ENCODE measurements around the gene PKLR.

Gene PKLR

GRCh38 chr1:155254714-155255242 lies 46.5 kb downstream of the PKLR start:
- DNase-seq: peak; percentile 49
- H3K36me3 ChIP-seq: peaks cover 58% of the 10 kb centered on the region
- no peaks in the 10 kb centered on the region for H3K9me3 ChIP-seq (ENCODE audit: severe bottlenecking)
- TF ChIP-seq CTCF (IDR thresholded peaks at IDR 0.05; ENCODE audit: low read depth, low read length): no peak
- peak overlapping the region; percentile 92 for H3K27ac ChIP-seq
- peak overlapping the region; percentile 75 for H3K4me3 ChIP-seq (ENCODE audit: low read depth, low read length)
- H3K27me3 ChIP-seq (ENCODE audit: insufficient read depth, low read depth, severe bottlenecking): no peaks in the 10 kb centered on the region

GRCh38 chr1:155254228-155254713 lies 47.0 kb downstream of the PKLR start:
- TF ChIP-seq CTCF (IDR thresholded peaks at IDR 0.05; ENCODE audit: low read depth, low read length): no peak
- H3K27me3 ChIP-seq (ENCODE audit: insufficient read depth, low read depth, severe bottlenecking): no peaks in the 10 kb centered on the region
- no peaks in the 10 kb centered on the region for H3K9me3 ChIP-seq (ENCODE audit: severe bottlenecking)
- H3K4me3 ChIP-seq (ENCODE audit: low read depth, low read length): peak overlapping the region; percentile 75
- DNase-seq: peak; percentile 26
- peaks cover 56% of the 10 kb centered on the region for H3K36me3 ChIP-seq
- peak overlapping the region; percentile 92 for H3K27ac ChIP-seq

GRCh38 chr1:155253797-155254196 lies 47.4 kb downstream of the PKLR start:
- no peak for DNase-seq
- H3K9me3 ChIP-seq (ENCODE audit: severe bottlenecking): no peaks in the 10 kb centered on the region
- H3K27me3 ChIP-seq (ENCODE audit: insufficient read depth, low read depth, severe bottlenecking): no peaks in the 10 kb centered on the region
- H3K27ac ChIP-seq: no peak overlapping the region
- peaks cover 59% of the 10 kb centered on the region for H3K36me3 ChIP-seq
- H3K4me3 ChIP-seq (ENCODE audit: low read depth, low read length): no peak overlapping the region
- TF ChIP-seq CTCF (IDR thresholded peaks at IDR 0.05; ENCODE audit: low read depth, low read length): no peak

GRCh38 chr1:155253208-155253607 lies 48.0 kb downstream of the PKLR start:
- H3K27ac ChIP-seq: no peak overlapping the region
- H3K9me3 ChIP-seq (ENCODE audit: severe bottlenecking): no peaks in the 10 kb centered on the region
- H3K4me3 ChIP-seq (ENCODE audit: low read depth, low read length): no peak overlapping the region
- peaks cover 59% of the 10 kb centered on the region for H3K36me3 ChIP-seq
- peak; percentile 32; the same call in 1 of the 2 replicates for TF ChIP-seq CTCF (IDR thresholded peaks at IDR 0.05; ENCODE audit: low read depth, low read length)
- no peaks in the 10 kb centered on the region for H3K27me3 ChIP-seq (ENCODE audit: insufficient read depth, low read depth, severe bottlenecking)
- DNase-seq: peak; percentile 33

DNA sequence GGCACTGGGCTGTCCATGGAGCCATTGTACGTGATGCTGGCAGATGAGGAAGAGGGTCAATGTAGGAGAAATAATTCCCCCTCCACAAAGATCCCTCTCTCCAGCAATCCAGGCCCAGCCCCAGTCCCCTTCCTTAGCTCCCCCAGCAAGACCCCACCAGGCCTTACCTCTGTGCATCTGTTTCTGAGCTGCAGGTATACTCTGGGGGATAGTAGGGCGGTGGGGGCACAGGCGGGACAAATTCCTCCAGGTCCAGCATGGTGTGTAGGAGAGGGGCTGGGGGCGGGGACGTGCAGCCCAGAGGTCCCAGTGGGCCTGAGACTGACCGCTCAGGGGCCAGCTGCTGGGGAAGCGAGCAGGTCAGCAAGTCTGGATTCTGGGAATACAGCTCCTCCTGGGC lies 49.7 kb downstream of the PKLR start:
- TF ChIP-seq CTCF (IDR thresholded peaks at IDR 0.05; ENCODE audit: low read depth, low read length): no peak
- Histone ChIP-seq H3K27me3 (ENCODE audit: insufficient read depth, low read depth, severe bottlenecking) (no peaks in the 10 kb centered on the region), H3K4me3 (ENCODE audit: low read depth, low read length) (no peak overlapping the region), H3K36me3 (peaks cover 64% of the 10 kb centered on the region), H3K27ac (peak overlapping the region; percentile 18; the same call in 1 of the 2 replicates), H3K9me3 (ENCODE audit: severe bottlenecking) (no peaks in the 10 kb centered on the region)
- DNase-seq: no peak
